ENCODE data around the gene CD151.

DNA sequence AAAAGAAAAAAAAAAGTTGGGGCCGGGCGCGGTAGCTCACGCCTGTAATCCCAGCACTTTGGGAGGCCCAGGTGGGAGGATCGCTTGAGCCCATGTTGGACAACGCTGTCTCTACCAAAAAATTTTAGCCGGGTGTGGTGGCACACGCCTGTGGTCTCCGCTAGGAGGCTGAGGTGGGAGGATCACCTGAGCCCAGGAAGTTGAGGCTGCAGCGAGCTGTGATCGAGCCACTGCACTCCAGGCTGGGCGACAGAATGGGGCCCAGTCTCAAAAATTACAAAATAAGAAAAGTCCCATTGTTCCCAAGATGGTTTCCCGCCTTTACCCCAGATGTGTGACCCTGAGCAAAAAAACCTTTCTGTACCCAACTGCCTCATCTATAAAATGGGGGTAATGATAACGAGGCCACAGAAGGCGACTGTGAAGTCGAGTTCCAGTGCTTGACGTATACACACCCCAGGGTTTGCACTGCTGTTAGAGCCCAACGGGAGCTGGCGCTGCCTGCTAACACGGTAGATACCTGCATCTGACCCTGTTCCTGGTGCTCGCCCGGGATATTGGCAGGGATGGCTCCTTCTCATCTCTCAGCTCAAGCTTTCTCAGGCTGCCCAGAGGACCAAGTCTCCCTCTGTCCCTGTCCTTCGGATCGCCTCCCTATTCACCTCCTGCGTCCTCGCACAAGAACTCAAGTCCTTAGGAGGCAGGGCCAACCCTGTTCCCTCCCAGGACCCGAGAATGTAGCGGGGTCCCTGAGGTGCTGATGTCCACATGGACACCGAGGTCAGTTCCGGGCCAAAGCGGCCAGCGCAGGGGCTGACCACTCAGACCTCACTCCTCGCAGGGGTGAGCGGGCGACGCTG lies 24.1 kb upstream of the CD151 start:
- TF ChIP-seq POLR2A (IDR thresholded peaks at IDR 0.05; ENCODE audit: low read length): no peak
- TF ChIP-seq GATA1 (IDR thresholded peaks at IDR 0.05; ENCODE audit: low read depth, low read length): no peak

All from erythroblast (primary cell).